Stimulated activated CD8-positive, alpha-beta memory T cell treated with anti-CD3 and anti-CD28 coated beads, Interleukin-15, amount 100 ng/mL, for 4 hours (primary cell): ENCODE data around the gene SLC22A23.

Experiments used
- DNase-seq, 2 donors: peaks; one replicate each; pipeline ENCODE4 v3.0.0-alpha.2; 2020; ENCODE audit warnings: low read depth in 2 of 2

Gene SLC22A23

DNA sequence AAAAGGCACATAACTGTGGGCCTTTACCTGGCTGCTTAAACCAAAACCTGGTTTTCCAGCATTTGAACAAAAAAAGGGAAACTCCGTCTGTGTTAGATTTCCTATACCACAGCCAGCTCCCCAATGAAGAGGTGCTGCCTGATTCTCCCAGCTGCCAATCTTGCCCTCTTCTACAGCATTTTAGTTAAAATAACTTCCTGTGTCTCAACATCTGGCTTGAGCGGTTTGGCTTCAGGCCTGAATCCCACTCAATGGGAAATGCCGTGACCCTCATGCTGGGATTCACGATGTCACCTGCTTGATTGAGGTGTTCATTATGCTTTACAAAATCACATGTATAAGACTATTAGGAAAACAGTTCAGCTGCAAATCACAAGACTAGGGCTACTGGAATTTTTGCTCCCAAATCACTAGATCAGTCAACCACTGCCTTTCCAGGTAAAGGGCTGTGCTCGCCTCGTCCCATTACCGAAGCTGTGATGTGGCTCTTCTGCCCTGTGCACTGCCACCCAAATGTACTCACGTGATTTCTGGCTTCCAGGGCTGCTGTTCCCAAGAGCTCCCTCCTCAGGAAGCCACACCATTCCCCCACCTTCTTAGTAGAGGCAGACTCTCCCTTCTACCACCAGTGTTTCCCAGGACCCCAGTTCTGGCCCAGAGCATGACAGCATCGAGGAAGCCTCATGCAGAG is 103.5 kb downstream of the SLC22A23 start:
- DNase-seq, result no peak

- DNase-seq, result no peak
These were observed 104.2 kb downstream of the SLC22A23 start for GRCh38 chr6:3352678-3353077.

DNA sequence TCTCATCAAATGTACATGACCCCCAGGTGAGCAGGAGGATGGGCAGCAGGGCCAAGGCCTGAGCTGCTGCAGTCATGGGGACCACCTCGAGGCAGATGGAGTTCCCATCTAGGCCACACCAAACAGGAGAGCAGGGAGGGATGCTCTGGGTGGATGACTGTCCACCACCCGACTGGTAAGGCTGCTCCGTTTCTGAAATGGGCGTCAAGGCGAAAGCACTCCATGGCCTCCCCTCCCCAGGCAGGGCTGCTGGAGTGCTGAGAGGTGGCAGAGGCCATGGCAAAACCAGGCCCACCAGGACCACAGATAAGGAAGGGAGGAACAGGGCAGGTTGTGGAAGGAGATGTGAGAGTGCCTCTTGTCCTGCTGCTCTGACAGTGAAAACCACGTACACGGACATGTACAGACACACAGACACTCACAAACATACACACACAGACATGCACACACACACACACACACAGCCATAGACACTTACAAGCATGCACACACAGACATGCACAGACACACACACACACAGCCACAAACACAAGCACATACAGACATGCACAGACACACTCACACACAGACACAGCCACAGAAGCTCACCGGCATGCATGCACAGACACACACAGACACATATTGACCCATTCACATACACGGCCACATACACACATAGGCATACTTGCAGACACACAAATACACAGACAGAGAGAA is 104.9 kb downstream of the SLC22A23 start:
- DNase-seq, result no peak

DNA sequence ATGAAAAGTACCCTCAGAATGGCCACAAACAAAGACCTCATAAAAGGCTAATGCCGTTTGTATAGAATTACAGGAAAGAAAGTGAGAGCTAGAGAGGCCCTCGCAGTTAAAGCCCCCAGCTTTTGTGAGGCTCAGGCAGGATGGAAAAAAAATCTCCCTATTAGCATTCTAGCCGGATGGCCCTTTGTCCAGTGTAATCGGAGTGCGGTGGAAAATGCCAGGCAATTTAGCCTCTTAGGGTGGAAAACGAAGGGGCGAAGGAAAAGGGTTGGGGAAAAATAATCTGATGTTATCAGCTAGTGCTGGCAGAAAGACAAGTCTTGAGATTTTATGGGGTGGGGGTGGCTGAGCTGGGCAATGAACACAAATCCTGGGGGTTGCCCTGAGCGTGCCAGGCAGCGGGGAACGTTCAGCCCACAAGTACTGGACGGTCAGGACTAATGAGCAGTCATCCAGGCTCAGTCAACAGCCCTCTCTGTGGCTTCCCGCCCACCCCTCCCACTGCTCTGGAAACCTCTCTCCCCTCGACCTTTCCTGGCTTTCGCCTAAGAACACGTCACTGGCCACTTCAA is 105.7 kb downstream of the SLC22A23 start:
- no peak for DNase-seq

GRCh38 chr6:3350252-3350796 is 106.5 kb downstream of the SLC22A23 start:
- no peak for DNase-seq

DNA sequence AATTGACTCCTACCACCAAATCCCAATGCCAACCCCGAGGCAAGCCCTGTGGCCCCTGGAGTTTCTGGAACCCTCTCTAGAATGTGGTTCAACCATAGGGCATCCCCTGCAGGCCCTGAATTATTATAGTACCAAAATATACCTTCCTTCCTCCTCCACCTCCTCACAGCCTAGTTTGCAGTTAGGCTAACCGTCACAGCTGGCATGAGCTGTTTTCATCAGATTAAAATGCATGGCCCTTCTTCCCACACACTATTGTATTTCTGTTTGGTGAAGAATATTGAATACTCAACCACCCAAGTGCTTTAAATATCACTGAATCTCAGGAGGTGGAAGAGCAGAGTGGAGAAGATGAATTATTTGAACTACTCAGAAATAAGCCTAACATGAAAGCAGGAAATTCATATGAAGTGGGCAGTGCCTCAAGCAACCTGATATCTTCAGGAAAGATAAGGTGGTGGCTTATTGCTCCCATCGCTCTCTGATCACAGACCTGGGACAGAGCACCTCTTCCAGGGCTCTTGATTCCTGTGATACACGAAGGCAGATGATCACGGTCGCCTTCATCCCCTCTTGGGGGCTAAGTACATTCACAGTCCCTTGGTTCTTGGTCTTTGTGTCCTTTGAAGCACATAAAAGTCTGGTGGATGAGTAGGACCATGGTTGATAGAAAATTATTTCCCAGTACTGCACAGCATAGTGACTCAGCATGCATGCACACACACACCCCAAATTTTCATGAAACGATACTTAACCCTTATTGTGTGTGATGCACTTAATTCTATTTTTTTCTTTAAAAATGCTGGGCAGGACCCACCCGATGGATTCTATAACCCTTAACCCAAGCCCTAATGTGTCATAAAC is 107.2 kb downstream of the SLC22A23 start:
- DNase-seq, result no peak

DNA sequence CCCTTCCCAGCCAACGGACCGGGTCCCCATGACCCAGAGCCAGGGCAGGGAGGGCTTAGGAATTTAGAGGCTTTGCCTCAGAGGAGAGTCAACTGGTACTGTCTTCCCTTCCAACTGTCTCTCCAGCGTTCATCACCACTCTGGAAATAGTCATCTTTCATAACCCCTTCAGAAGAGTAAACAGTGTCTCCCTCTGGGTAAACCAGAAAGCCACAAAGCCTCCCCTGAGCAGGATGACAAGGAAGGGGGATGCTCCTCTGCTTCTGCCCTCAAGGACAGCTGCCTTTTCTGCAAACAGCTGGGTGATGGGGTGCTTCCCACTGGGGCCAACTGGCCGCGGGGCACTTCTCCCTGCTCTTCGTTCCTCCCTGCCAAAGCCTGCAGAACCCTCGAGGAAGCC is 108.0 kb downstream of the SLC22A23 start:
- DNase-seq, result no peak

DNA sequence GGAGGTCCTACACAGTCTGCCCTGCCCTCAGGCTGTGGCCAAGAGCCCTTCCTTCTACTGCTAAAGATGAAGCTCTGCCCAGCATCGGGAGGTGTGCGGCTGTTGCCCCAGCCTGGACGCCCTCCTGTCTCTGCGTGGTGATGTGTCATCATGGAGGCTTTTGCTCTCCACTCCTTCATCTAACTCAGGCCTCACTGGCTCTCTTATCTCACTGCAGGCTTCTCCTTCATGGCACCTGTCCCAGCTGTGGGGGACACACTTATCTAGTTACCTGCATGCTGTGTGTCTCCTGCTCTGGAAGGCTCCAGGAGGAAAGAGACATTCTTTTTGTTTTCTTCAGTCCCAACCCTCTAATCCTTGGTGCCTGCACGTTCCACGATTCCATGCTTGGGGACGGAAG is 109.0 kb downstream of the SLC22A23 start:
- DNase-seq, result no peak

DNA sequence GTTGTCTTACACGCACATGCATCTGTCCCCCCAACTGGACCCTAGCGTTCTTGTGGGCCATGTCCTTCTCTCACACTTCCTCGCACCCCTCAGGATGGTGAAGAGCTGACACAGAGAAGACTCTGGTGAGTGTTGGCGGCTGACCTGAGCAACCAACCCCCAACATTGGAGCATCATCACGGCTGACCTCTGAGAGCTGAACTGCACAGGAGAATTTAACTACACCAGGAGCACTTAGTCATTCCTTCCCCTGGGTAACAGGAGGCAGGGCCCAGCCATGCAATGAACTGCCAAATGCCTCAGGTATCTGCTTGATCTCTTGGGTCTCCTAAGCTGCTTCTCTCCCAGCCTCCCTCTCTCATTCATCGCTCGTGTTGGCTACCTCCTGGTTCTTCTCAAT is 109.6 kb downstream of the SLC22A23 start:
- no peak for DNase-seq

- DNase-seq, result no peak
These were observed 110.4 kb downstream of the SLC22A23 start for GRCh38 chr6:3346476-3346875.

GRCh38 chr6:3345836-3346235 is 111.0 kb downstream of the SLC22A23 start:
- no peak for DNase-seq

GRCh38 chr6:3343089-3343883 is 113.6 kb downstream of the SLC22A23 start:
- no peak for DNase-seq

GRCh38 chr6:3341467-3341866 is 115.4 kb downstream of the SLC22A23 start:
- DNase-seq, result no peak

- DNase-seq, result no peak
These were observed 116.0 kb downstream of the SLC22A23 start for GRCh38 chr6:3340894-3341293.

- DNase-seq, result no peak
These were observed 116.5 kb downstream of the SLC22A23 start for GRCh38 chr6:3340358-3340802.

DNA sequence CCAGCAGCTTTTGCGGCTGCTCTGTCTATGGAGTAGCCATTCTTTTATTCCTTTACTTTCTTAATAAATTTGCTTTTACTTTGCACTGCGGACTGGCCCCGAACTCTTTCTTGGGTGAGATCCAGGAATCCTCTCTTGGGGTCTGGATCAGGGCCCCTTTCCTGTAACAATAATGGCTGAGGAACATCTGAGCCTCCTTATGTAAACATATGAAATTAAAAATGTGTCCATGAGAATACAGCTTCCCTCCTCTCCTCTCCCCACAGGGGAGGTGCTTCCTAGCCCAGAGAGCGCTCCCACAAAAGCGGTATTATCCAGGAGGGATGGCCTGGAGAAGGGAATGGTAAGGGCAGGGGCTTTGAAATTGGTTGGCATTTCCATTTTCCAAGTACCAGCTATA is 117.0 kb downstream of the SLC22A23 start:
- no peak for DNase-seq

DNA sequence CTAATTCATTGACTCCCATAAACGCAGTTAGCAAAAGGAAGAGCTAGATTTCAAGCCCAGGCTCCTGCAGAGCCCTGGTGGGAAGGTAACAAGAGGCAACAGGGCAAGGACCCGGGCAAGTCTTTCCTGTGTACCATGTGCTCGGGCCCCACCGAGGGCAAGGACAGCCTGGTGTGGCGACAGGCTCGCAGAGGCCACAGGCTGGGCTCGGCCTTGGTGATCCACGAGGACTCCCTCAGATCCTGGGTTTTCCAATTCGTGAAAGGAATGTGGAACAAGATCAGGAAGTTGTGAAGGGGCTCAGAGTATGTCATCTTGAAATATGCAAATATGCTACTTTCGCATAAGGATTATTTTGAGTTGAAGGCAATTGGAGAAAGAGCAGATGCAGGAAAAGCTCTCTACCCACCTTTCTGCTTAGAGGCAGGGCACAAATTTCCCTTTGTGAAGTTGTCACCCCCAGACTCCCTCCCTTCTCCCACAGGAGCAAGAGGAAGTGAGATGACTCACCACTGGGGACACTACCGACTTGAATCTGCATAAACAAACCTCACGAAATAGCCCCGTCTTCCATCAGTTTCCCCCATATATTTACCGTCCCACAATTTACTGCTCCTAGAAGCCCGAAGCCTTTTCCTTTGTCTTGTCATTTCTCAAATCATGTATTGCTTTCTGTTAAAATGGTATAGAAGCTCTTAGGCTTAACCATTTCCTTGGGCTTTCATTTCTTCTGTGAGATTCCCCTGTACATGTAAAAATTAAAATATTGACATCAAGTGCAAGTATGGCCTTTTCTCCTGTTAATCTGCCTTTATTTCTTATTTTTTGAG is 119.1 kb downstream of the SLC22A23 start:
- no peak for DNase-seq

DNA sequence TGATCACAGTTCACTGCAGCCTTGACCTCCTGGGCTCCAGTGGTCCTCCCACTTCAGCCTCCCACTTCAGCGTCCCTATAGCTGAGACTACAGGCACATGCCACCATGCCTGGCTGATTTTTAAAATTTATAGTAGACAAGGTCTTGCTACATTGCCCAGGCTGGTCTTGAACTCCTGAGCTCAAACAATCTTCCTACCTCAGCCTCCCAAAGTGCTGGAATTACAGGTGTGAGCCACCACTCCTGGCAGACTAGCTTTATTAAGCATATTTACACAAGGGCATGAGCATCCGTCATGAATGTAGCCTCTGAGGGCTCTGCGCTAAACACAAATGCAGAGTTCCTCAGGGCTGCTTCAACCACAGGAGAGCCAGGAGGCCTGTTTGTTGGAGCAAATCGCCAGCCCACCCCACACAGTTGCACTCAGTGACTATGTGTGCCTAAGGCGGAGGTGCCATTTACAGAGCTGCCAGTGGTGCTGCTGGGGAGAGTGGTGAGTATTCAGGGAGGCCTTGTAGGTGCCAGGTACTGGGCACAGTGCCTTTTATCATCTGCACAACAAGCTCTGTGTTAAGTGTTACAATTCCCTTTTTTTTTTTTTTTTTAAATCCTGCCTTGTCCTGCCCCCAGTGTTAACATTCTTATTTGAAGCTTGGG is 119.9 kb downstream of the SLC22A23 start:
- no peak for DNase-seq

- no peak for DNase-seq
These were observed 120.6 kb downstream of the SLC22A23 start for GRCh38 chr6:3336066-3336786.
